AG04449 (cell line): ENCODE data around the gene KLK4.

Experiments used
- CTCF ChIA-PET: fragments of 350-600 bp; formaldehyde crosslinking; extraction: SDS; loops from one replicate; lab custom pipeline; 2021; ENCODE audit warnings: antibody characterized with exemption; lab: Yijun Ruan, JAX
- POLR2A ChIA-PET: fragments of 400-600, 350-600 bp; formaldehyde crosslinking; extraction: SDS; loops from one replicate; lab custom pipeline; 2020; ENCODE audit warnings: antibody characterized with exemption, inconsistent platforms; lab: Yijun Ruan, JAX
- DNase-seq: peaks from one replicate; pipeline ENCODE4 v3.0.0-alpha.2; 2010; ENCODE audit warnings: low read depth, low spot score
- H3K4me3 ChIP-seq: 2 replicates; pipeline ENCODE4 v1.5.1; 2011; ENCODE audit warnings: low read depth, mild to moderate bottlenecking, control low read depth, low read length
- TF ChIP-seq, protein P1 (sequence below): IDR thresholded peaks from one replicate; pipeline ENCODE4 v1.5.1; 2011; ENCODE audit warnings: mild to moderate bottlenecking, moderate library complexity, low read length, control low read depth, inconsistent platforms; ENCODE audit not compliant: insufficient read depth; ENCODE audit errors: missing control alignments

The KLK4 gene, protein sequence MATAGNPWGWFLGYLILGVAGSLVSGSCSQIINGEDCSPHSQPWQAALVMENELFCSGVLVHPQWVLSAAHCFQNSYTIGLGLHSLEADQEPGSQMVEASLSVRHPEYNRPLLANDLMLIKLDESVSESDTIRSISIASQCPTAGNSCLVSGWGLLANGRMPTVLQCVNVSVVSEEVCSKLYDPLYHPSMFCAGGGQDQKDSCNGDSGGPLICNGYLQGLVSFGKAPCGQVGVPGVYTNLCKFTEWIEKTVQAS

DNA sequence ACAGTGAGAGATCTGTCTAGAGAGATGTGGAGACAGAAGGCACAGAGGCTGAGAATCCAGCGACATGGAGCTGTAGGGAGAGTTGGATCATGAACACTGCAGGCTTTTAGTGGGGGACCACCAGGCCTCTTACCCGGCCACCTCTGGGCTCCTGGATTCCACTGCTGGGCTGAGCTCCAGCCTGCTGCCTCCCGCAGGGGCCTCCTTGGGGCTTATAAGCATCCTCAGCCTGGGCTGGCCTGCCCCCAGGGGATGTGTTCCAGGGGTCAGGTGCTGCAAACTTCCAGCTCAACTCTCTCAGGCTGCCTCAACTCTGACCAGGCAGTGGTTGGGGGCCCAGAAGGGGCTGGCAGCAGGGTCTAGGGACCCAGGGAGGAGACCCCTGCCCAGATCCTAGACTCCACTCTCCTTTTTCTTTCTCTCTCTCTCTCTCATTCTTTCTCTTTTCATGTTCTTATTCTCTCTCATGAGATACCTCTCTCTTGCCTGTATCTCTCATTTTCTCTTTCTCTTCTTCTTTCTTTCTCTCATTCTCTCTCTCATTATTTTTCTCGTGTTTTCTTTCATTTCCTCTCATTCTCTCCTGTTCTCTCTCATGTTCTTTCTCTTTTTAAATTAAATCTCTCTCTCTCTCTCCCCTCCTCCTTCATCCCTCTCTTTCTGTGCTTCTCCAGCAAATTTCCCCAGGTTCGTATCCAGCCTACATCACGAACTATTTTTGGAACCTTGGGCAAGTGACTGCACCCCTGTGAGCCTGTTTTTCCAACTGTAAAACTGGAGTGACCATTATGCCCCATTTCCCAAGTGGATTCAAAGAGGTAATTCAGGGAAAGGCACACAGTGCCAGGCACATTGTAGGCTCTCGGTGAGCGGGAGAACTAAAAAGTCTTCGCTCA lies at the start of gene KLK4:
TSS of gene KLK4 (minus strand) at position 190 of the 896 bp plus-strand sequence. CDS start 657 bp downstream, outside the sequence.
- no peak for DNase-seq
- POLR2A ChIA-PET, result no interaction called here
- H3K4me3 ChIP-seq, result no peak within 1 kb of the TSS
- CTCF ChIA-PET, result interaction anchor here (1.3 kb wide), 1 partner anchor 10 kb away, joined by 6 read pairs; no protein-coding TSS in a partner anchor
- TF ChIP-seq, protein P1, sequence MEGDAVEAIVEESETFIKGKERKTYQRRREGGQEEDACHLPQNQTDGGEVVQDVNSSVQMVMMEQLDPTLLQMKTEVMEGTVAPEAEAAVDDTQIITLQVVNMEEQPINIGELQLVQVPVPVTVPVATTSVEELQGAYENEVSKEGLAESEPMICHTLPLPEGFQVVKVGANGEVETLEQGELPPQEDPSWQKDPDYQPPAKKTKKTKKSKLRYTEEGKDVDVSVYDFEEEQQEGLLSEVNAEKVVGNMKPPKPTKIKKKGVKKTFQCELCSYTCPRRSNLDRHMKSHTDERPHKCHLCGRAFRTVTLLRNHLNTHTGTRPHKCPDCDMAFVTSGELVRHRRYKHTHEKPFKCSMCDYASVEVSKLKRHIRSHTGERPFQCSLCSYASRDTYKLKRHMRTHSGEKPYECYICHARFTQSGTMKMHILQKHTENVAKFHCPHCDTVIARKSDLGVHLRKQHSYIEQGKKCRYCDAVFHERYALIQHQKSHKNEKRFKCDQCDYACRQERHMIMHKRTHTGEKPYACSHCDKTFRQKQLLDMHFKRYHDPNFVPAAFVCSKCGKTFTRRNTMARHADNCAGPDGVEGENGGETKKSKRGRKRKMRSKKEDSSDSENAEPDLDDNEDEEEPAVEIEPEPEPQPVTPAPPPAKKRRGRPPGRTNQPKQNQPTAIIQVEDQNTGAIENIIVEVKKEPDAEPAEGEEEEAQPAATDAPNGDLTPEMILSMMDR, result no peak

DNA sequence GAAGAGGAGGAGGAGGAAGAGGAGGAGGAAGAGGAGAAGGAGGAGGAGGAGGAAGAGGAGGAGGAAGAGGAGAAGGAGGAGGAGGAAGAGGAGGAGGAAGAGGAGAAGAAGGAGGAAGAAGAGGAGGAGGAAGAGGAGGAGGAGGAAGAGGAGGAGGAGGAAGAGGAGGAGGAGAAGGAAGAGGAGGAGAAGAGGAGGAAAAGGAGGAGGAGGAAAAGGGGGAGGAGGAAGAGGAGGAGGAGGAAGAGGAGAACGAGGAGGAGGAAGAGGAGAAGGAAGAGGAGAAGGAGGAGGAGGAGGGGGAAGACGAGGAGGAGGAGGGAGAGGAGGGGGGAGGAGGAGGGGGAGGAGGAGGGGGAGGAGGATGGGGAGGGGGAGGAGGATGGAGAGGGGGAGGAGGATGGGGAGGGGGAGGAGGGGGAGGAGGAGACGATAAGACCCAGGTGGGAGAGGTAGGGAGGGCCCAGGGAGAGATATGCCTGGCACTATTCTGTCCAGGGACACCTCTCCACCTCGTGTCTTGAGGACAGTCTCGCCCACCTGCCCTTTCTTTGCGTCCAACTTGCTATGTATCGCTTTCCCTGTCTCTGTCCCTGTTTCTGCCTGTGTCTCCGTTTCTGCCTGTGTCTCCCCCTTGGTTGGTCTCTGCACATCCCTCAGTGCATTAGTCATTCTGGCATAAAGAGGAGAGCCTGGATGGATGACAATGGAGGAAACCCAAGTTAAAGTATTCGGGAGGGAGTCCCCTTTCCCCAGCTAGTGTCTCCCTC lies 48.7 kb upstream of the KLK4 start:
- no peak overlapping the region for H3K4me3 ChIP-seq
- no peak for DNase-seq
- TF ChIP-seq, protein P1, result no peak
- CTCF ChIA-PET, result interaction anchor here (0.6 kb wide), 1 partner anchor 57 kb away, joined by 3 read pairs; no protein-coding TSS in a partner anchor
- POLR2A ChIA-PET, result no interaction called here

DNA sequence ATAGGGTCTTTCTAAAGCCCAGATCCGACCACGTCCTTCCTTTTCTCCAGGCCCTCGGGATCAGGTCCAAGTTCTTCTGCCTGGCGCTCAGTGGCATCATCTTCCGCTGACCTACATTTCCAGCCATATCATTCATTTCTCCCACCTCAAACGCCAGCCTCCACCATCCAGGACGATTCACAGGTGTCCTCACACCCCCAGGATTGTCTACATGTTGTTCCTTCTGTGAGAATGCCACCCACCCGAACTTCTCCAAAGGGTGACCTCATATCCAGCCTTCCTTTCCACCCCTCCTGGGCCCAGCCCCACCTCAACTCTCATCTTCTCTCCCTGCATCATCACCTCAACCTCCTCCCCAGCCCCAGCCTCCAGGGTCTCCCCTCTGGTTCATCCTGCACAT lies 46.4 kb upstream of the KLK4 start:
- TF ChIP-seq, protein P1, result no peak
- DNase-seq, result no peak
- no peak overlapping the region for H3K4me3 ChIP-seq
- CTCF ChIA-PET, result no interaction called here
- POLR2A ChIA-PET, result no interaction called here

DNA sequence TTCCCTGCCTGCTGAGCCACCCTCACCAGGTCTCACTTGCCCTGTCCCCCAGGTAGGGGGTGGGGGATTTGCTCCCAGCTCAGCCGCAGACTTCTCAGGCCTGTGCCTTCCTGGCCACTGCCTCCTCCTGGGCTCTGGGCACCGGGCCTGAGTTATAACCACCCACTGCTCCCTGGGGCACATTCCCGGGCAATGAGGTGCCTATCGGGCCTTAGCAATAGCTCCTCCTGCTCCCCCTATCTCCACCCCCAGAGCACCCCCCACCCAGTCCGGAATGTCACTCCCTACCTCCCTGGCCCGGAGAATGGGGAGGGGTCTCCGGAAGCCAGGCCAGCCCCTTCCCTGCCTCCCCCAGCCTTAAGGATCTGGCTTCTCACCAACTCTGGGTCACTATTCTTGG lies 41.7 kb upstream of the KLK4 start, which contains the start of gene KLK5:
TSS of gene KLK5 (minus strand) at position 129 of the 400 bp plus-strand sequence. CDS start 381 bp downstream, outside the sequence.
- no peak within 1 kb of the TSS for H3K4me3 ChIP-seq
- TF ChIP-seq, protein P1, result no peak
- no peak for DNase-seq
- POLR2A ChIA-PET, result no interaction called here
- CTCF ChIA-PET, result no interaction called here

DNA sequence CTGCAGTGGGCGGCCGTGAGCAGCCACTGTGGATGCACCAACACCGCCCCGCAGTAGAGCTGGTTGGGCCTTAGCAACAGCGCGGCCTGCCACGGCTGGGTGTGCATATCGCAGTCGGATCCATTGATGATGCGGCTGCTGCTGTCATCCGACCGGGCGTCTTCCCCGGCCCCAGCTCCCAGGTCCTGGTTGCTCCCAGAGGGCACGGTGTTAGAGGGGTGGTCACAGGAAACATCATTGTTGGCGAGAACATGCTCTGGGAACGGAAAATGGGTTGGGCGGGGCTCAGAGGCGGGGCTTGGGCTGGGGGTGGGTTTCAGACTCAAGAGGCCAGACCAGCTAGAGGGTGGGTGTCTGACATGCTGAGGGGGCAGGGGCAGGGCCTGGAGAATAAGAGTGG lies 38.7 kb upstream of the KLK4 start:
- TF ChIP-seq, protein P1, result no peak
- H3K4me3 ChIP-seq, result no peak overlapping the region
- ChIA-PET POLR2A (no interaction called here), CTCF (interaction anchor here (1.0 kb wide), 1 partner anchor 27 kb away, joined by 3 read pairs; no protein-coding TSS in a partner anchor)
- DNase-seq, result no peak
